ENCODE measurements around the gene SMARCA5. TPM values are rescaled to one million over a fixed set of nuclear protein-coding genes. Genes with fewer than 3 reads are reported as not detected.

SMARCA5 gene
- total RNA-seq, 2 experiments from 2014 or later: 63.4 to 82.2 TPM

- Histone ChIP-seq H3K4me3 (ENCODE audit: low read depth, low read length, poor library complexity, severe bottlenecking) (peak overlapping the region; percentile 96), H2AFZ (ENCODE audit: low read length) (no peak overlapping the region), H3K9me3 (ENCODE audit: low read length) (no peaks in the 10 kb centered on the region), H3K27ac (ENCODE audit: low read depth, low read length, poor library complexity, severe bottlenecking) (peak overlapping the region; percentile 81), H4K20me1 (ENCODE audit: insufficient read depth, low read length) (peaks cover 44% of the 10 kb centered on the region), H3K36me3 (ENCODE audit: insufficient read depth, low read length) (peaks cover 52% of the 10 kb centered on the region), H3K9me2 (ENCODE audit: insufficient read depth, low read length) (no peaks in the 10 kb centered on the region), H3K79me2 (ENCODE audit: insufficient read depth, low read depth, low read length) (peaks cover 61% of the 10 kb centered on the region), H3K4me2 (ENCODE audit: low read length) (peak overlapping the region; percentile 95), H3K4me1 (ENCODE audit: insufficient read depth, low read length, poor library complexity, severe bottlenecking) (peaks cover 41% of the 10 kb centered on the region)
- intact Hi-C loops (cut with micrococcal nuclease; ENCODE audit: unreplicated experiment): loop anchor here (5.0 kb wide), 1 partner anchor 117 kb away; no protein-coding TSS in a partner anchor
- peak; percentile 28 for DNase-seq (ENCODE audit: low spot score)
- ChIA-PET CTCF (ENCODE audit: unreplicated experiment) (interaction anchor here (0.6 kb wide), 1 partner anchor 27 kb away, joined by 10 read pairs; no protein-coding TSS in a partner anchor), POLR2A (interaction anchor here (2.1 kb wide), 1 partner anchor 130 kb away, joined by 11 read pairs; no protein-coding TSS in a partner anchor)
- no peak for TF ChIP-seq EZH2phosphoT487 (IDR thresholded peaks at IDR 0.05; ENCODE audit: borderline replicate concordance, low read depth, low read length)
- TF ChIP-seq, protein P1, sequence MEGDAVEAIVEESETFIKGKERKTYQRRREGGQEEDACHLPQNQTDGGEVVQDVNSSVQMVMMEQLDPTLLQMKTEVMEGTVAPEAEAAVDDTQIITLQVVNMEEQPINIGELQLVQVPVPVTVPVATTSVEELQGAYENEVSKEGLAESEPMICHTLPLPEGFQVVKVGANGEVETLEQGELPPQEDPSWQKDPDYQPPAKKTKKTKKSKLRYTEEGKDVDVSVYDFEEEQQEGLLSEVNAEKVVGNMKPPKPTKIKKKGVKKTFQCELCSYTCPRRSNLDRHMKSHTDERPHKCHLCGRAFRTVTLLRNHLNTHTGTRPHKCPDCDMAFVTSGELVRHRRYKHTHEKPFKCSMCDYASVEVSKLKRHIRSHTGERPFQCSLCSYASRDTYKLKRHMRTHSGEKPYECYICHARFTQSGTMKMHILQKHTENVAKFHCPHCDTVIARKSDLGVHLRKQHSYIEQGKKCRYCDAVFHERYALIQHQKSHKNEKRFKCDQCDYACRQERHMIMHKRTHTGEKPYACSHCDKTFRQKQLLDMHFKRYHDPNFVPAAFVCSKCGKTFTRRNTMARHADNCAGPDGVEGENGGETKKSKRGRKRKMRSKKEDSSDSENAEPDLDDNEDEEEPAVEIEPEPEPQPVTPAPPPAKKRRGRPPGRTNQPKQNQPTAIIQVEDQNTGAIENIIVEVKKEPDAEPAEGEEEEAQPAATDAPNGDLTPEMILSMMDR (conservative IDR thresholded peaks at IDR 0.05; ENCODE audit: low read length): no peak
- BruUV-seq (replicated peaks): no TSS peak
Observed at GRCh38 chr4:143514497-143514896, 995 bp downstream of the SMARCA5 start.

- no peak for DNase-seq (ENCODE audit: low spot score)
- ChIA-PET POLR2A (interaction anchor here (0.6 to 0.8 kb wide), 3 partner anchors 16 to 488 kb away, joined by 3 to 4 read pairs (median 3); no protein-coding TSS in a partner anchor), CTCF (ENCODE audit: unreplicated experiment) (no interaction called here)
- H3K79me2 ChIP-seq (ENCODE audit: insufficient read depth, low read depth, low read length): peaks cover 65% of the 10 kb centered on the region
- H3K9me3 ChIP-seq (ENCODE audit: low read length): no peaks in the 10 kb centered on the region
- TF ChIP-seq, protein P1 (conservative IDR thresholded peaks at IDR 0.05; ENCODE audit: low read length): no peak
- TF ChIP-seq EZH2phosphoT487 (IDR thresholded peaks at IDR 0.05; ENCODE audit: borderline replicate concordance, low read depth, low read length): no peak
- peak overlapping the region; percentile 95 for H3K4me2 ChIP-seq (ENCODE audit: low read length)
- BruUV-seq (replicated peaks): no TSS peak
- intact Hi-C loops (cut with micrococcal nuclease; ENCODE audit: unreplicated experiment): loop anchor here (5.0 kb wide), 1 partner anchor 118 kb away; no protein-coding TSS in a partner anchor
- H3K36me3 ChIP-seq (ENCODE audit: insufficient read depth, low read length): peaks cover 56% of the 10 kb centered on the region
- peaks cover 48% of the 10 kb centered on the region for H4K20me1 ChIP-seq (ENCODE audit: insufficient read depth, low read length)
- H2AFZ ChIP-seq (ENCODE audit: low read length): no peak overlapping the region
- no peak overlapping the region for H3K27ac ChIP-seq (ENCODE audit: low read depth, low read length, poor library complexity, severe bottlenecking)
- no peaks in the 10 kb centered on the region for H3K9me2 ChIP-seq (ENCODE audit: insufficient read depth, low read length)
- H3K4me1 ChIP-seq (ENCODE audit: insufficient read depth, low read length, poor library complexity, severe bottlenecking): peaks cover 45% of the 10 kb centered on the region
- peak overlapping the region; percentile 96 for H3K4me3 ChIP-seq (ENCODE audit: low read depth, low read length, poor library complexity, severe bottlenecking)
Observed at GRCh38 chr4:143514901-143515300, 1.4 kb downstream of the SMARCA5 start.

- Histone ChIP-seq H3K9me3 (ENCODE audit: low read length) (no peaks in the 10 kb centered on the region), H4K20me1 (ENCODE audit: insufficient read depth, low read length) (peaks cover 56% of the 10 kb centered on the region), H3K4me3 (ENCODE audit: low read depth, low read length, poor library complexity, severe bottlenecking) (peak overlapping the region; percentile 96), H3K36me3 (ENCODE audit: insufficient read depth, low read length) (peaks cover 66% of the 10 kb centered on the region), H3K9me2 (ENCODE audit: insufficient read depth, low read length) (no peaks in the 10 kb centered on the region), H3K4me1 (ENCODE audit: insufficient read depth, low read length, poor library complexity, severe bottlenecking) (peaks cover 46% of the 10 kb centered on the region), H2AFZ (ENCODE audit: low read length) (no peak overlapping the region), H3K79me2 (ENCODE audit: insufficient read depth, low read depth, low read length) (peaks cover 75% of the 10 kb centered on the region), H3K4me2 (ENCODE audit: low read length) (peak overlapping the region; percentile 95), H3K27ac (ENCODE audit: low read depth, low read length, poor library complexity, severe bottlenecking) (no peak overlapping the region)
- no peak for DNase-seq (ENCODE audit: low spot score)
- POLR2A ChIA-PET: interaction anchor here (0.7 to 0.8 kb wide), 2 partner anchors 172 to 235 kb away, joined by 3 to 4 read pairs; no protein-coding TSS in a partner anchor
- BruUV-seq (replicated peaks): no TSS peak
- no peak for TF ChIP-seq EZH2phosphoT487 (IDR thresholded peaks at IDR 0.05; ENCODE audit: borderline replicate concordance, low read depth, low read length)
- TF ChIP-seq, protein P1 (conservative IDR thresholded peaks at IDR 0.05; ENCODE audit: low read length): no peak
- intact Hi-C loops (cut with micrococcal nuclease; ENCODE audit: unreplicated experiment): no loop called here
- CTCF ChIA-PET (ENCODE audit: unreplicated experiment): no interaction called here
Observed at GRCh38 chr4:143515905-143516304, 2.4 kb downstream of the SMARCA5 start.

Data from OCI-LY7 (cell line).